ENCODE measurements around the gene DIPK1A. TPM values are rescaled to one million over a fixed set of nuclear protein-coding genes. Genes with fewer than 3 reads are reported as not detected.

DIPK1A gene
- total RNA-seq, 1 donor from 2014 or later: 7.5 TPM

- DNase-seq (ENCODE audit: low spot score): no peak
- intact Hi-C loops (cut with DNase I): no loop called here
Measured at GRCh38 chr1:92929461-92929860, 31.8 kb downstream of the DIPK1A start.

- DNase-seq (ENCODE audit: low spot score): no peak
- intact Hi-C loops (cut with DNase I): no loop called here
Measured at GRCh38 chr1:92927870-92928269, 33.4 kb downstream of the DIPK1A start.

- no peak for DNase-seq (ENCODE audit: low spot score)
- intact Hi-C loops (cut with DNase I): no loop called here
Measured at GRCh38 chr1:92926873-92927272, 34.4 kb downstream of the DIPK1A start.

- intact Hi-C loops (cut with DNase I): no loop called here
Measured at GRCh38 chr1:92924501-92924900, 36.8 kb downstream of the DIPK1A start.

GRCh38 chr1:92923664-92924063, 37.6 kb downstream of the DIPK1A start:
- intact Hi-C loops (cut with DNase I): no loop called here

More at GRCh38 chr1:92924501-92924900, 36.8 kb downstream of the DIPK1A start:
- DNase-seq (ENCODE audit: low spot score): no peak

GRCh38 chr1:92922356-92923035, 38.8 kb downstream of the DIPK1A start:
- no peak for DNase-seq (ENCODE audit: low spot score)

More at GRCh38 chr1:92923664-92924063, 37.6 kb downstream of the DIPK1A start:
- no peak for DNase-seq (ENCODE audit: low spot score)

GRCh38 chr1:92921031-92922023, 39.9 kb downstream of the DIPK1A start:
- no peak for DNase-seq (ENCODE audit: low spot score)
- intact Hi-C loops (cut with DNase I): no loop called here

More at GRCh38 chr1:92922356-92923035, 38.8 kb downstream of the DIPK1A start:
- intact Hi-C loops (cut with DNase I): no loop called here

GRCh38 chr1:92916899-92917298, 44.4 kb downstream of the DIPK1A start:
- DNase-seq (ENCODE audit: low spot score): no peak
- intact Hi-C loops (cut with DNase I): no loop called here

- no peak for DNase-seq (ENCODE audit: low spot score)
- intact Hi-C loops (cut with DNase I): no loop called here
Measured at GRCh38 chr1:92915547-92915946, 45.7 kb downstream of the DIPK1A start.

GRCh38 chr1:92913093-92913819, 48.0 kb downstream of the DIPK1A start:
- intact Hi-C loops (cut with DNase I): no loop called here
- DNase-seq (ENCODE audit: low spot score): no peak

GRCh38 chr1:92910081-92910480, 51.2 kb downstream of the DIPK1A start:
- DNase-seq (ENCODE audit: low spot score): no peak
- intact Hi-C loops (cut with DNase I): no loop called here

- no peak for DNase-seq (ENCODE audit: low spot score)
- intact Hi-C loops (cut with DNase I): no loop called here
Measured at GRCh38 chr1:92909321-92909720, 51.9 kb downstream of the DIPK1A start.

GRCh38 chr1:92907949-92908684, 53.1 kb downstream of the DIPK1A start:
- intact Hi-C loops (cut with DNase I): no loop called here
- no peak for DNase-seq (ENCODE audit: low spot score)

- DNase-seq (ENCODE audit: low spot score): no peak
Measured at GRCh38 chr1:92903765-92904164, 57.5 kb downstream of the DIPK1A start.

GRCh38 chr1:92902406-92902744, 58.9 kb downstream of the DIPK1A start:
- DNase-seq (ENCODE audit: low spot score): no peak
- intact Hi-C loops (cut with DNase I): no loop called here

More at GRCh38 chr1:92903765-92904164, 57.5 kb downstream of the DIPK1A start:
- intact Hi-C loops (cut with DNase I): no loop called here

GRCh38 chr1:92901699-92902405, 59.4 kb downstream of the DIPK1A start:
- no peak for DNase-seq (ENCODE audit: low spot score)
- intact Hi-C loops (cut with DNase I): no loop called here

- no peak for DNase-seq (ENCODE audit: low spot score)
- intact Hi-C loops (cut with DNase I): no loop called here
Measured at GRCh38 chr1:92901126-92901525, 60.1 kb downstream of the DIPK1A start.

- DNase-seq (ENCODE audit: low spot score): no peak
- intact Hi-C loops (cut with DNase I): no loop called here
Measured at GRCh38 chr1:92900539-92900938, 60.7 kb downstream of the DIPK1A start.

GRCh38 chr1:92899780-92900179, 61.5 kb downstream of the DIPK1A start:
- intact Hi-C loops (cut with DNase I): no loop called here
- DNase-seq (ENCODE audit: low spot score): no peak

Data from cardiac septum (tissue), 1 donor.